SK-N-SH treated with all-trans-retinoic acid at 6 μM for 48 hours (cell line): ENCODE measurements around the gene SNN.

Experiments
- TOX ChIP-seq: fragments of 250-450 bp; sonication (Bioruptor Pico); IDR thresholded peaks from 2 replicates; pipeline ENCODE4 v1.8.0; 2021; ENCODE audit warnings: mild to moderate bottlenecking, moderate library complexity, borderline replicate concordance
- ZFP30 ChIP-seq: fragments of 450-650 bp; formaldehyde crosslinking; IDR thresholded peaks from 2 replicates; pipeline ENCODE4 v1.5.0; 2022; ENCODE audit warnings: mild to moderate bottlenecking, moderate library complexity
- ZNF565 ChIP-seq: fragments of 450-650 bp; formaldehyde crosslinking; conservative IDR thresholded peaks from 2 replicates; pipeline ENCODE4 v1.5.0; 2020; ENCODE audit warnings: low read depth, mild to moderate bottlenecking, moderate library complexity
- TF ChIP-seq, protein P1 (sequence below): fragments of 250-450 bp; sonication (Bioruptor Pico); IDR thresholded peaks from 2 replicates; pipeline ENCODE4 v1.8.0; 2021; ENCODE audit warnings: low read depth, mild to moderate bottlenecking, moderate library complexity, borderline replicate concordance
- TF ChIP-seq, protein P2 (sequence below): fragments of 250-450 bp; sonication (Bioruptor Pico); IDR thresholded peaks from 2 replicates; pipeline ENCODE4 v1.5.1; 2020; ENCODE audit warnings: low read depth, mild to moderate bottlenecking, moderate library complexity

DNA sequence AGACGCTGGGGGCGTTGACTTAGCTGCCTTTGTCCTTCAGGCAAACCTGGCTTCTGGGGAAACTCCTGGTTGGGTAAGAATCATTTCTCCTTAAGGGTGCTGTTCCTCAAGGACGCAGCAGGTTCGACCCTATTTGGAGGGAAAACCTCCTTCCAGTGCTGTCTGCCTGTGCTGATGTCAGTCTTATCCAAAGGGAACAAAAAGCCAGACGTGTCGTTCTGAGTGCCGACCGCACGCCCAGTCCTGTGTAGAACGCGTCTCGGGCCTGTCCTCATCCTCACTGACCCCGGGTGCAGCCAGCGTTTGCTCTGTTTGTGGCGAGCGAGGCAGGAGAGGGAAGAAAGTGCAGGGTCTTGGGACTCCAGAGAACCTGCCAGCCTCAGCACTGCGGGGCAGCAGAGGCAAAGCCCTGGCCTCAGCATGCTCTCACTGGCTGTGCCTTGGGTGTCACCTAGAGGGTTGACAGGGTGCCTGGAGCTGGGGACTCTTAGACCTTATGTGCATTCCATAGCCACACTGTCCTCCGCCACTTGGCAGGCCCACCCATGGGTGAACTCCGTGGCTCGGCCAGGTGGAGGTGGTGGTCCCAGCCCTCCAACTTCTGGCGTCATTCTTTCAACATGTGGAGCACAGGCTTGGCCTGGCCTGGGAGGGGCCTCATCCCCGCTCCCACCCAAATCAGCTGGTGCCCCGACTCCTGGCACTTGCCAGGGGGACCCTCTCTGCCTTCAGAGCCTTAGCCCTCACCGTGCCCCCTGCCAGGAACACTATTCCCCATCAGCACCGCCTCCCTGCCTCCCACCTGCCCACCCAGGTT, 6.0 kb downstream of the SNN start:
- TF ChIP-seq, protein P1, sequence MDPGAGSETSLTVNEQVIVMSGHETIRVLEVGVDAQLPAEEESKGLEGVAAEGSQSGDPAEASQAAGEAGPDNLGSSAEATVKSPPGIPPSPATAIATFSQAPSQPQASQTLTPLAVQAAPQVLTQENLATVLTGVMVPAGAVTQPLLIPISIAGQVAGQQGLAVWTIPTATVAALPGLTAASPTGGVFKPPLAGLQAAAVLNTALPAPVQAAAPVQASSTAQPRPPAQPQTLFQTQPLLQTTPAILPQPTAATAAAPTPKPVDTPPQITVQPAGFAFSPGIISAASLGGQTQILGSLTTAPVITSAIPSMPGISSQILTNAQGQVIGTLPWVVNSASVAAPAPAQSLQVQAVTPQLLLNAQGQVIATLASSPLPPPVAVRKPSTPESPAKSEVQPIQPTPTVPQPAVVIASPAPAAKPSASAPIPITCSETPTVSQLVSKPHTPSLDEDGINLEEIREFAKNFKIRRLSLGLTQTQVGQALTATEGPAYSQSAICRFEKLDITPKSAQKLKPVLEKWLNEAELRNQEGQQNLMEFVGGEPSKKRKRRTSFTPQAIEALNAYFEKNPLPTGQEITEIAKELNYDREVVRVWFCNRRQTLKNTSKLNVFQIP (CRISPR knock-in tag): no peak
- TF ChIP-seq TOX (CRISPR knock-in tag): no peak
- TF ChIP-seq ZFP30 (CRISPR knock-in tag): no peak
- TF ChIP-seq, protein P2, sequence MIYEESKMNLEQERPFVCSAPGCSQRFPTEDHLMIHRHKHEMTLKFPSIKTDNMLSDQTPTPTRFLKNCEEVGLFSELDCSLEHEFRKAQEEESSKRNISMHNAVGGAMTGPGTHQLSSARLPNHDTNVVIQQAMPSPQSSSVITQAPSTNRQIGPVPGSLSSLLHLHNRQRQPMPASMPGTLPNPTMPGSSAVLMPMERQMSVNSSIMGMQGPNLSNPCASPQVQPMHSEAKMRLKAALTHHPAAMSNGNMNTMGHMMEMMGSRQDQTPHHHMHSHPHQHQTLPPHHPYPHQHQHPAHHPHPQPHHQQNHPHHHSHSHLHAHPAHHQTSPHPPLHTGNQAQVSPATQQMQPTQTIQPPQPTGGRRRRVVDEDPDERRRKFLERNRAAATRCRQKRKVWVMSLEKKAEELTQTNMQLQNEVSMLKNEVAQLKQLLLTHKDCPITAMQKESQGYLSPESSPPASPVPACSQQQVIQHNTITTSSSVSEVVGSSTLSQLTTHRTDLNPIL (CRISPR knock-in tag): no peak
- no peak for TF ChIP-seq ZNF565 (CRISPR knock-in tag)
